NCI-H2227 treated with DMSO at 0.1 percent for 48 hours (cell line): ENCODE data around the gene KRTAP4-9.
"Not testable (repeated sequence)": the region's sequence is repeated elsewhere in the genome, so short reads cannot be mapped to it uniquely, and the experiment has no call there.

Source experiments
- DNase-seq: peaks from one replicate; lab custom pipeline; 2025; lab: John Stamatoyannopoulos, UW

Gene KRTAP4-9

GRCh38 chr17:41098042-41098441 lies 7.1 kb upstream of the KRTAP4-9 start, which contains the start of gene KRTAP4-8:
Gene KRTAP4-8, minus strand, starts transcription at chr17:41098142. Its CDS starts 58 bp downstream, at chr17:41098084.
- no peak for DNase-seq

GRCh38 chr17:41098481-41098880 lies 6.7 kb upstream of the KRTAP4-9 start:
- no peak for DNase-seq

- DNase-seq = not testable (repeated sequence)
Observed at GRCh38 chr17:41099682-41100480, 5.3 kb upstream of the KRTAP4-9 start.

- peak; percentile 2 for DNase-seq
Observed at GRCh38 chr17:41101586-41102259, 3.5 kb upstream of the KRTAP4-9 start, which contains the start of gene KRTAP4-16. Gene KRTAP4-16, minus strand, starts transcription at chr17:41102209. Its CDS starts 0 bp downstream, at chr17:41102209.

- no peak for DNase-seq
Observed at GRCh38 chr17:41103896-41104295, 1.3 kb upstream of the KRTAP4-9 start.

GRCh38 chr17:41104386-41105038 lies 677 bp upstream of the KRTAP4-9 start:
- DNase-seq = not testable (repeated sequence)

GRCh38 chr17:41107941-41108450 lies 2.8 kb downstream of the KRTAP4-9 start:
- no peak for DNase-seq

GRCh38 chr17:41108728-41109386 lies 3.7 kb downstream of the KRTAP4-9 start:
- DNase-seq = not testable (repeated sequence)

- no peak for DNase-seq
Observed at GRCh38 chr17:41111151-41111885, 6.1 kb downstream of the KRTAP4-9 start.

GRCh38 chr17:41116297-41116696 lies 11.1 kb downstream of the KRTAP4-9 start:
- no peak for DNase-seq

GRCh38 chr17:41117846-41118386 lies 12.7 kb downstream of the KRTAP4-9 start, which contains the start of gene KRTAP4-11:
Gene KRTAP4-11, minus strand, starts transcription at chr17:41118373. Its CDS starts 58 bp downstream, at chr17:41118315.
- DNase-seq = not testable (repeated sequence)

GRCh38 chr17:41118721-41119120 lies 13.5 kb downstream of the KRTAP4-9 start:
- no peak for DNase-seq

- DNase-seq = not testable (repeated sequence)
Observed at GRCh38 chr17:41119696-41120690, 14.8 kb downstream of the KRTAP4-9 start.

- no peak for DNase-seq
Observed at GRCh38 chr17:41121742-41122141, 16.6 kb downstream of the KRTAP4-9 start.

- not testable (repeated sequence) for DNase-seq
Observed at GRCh38 chr17:41123292-41123990, 18.3 kb downstream of the KRTAP4-9 start.

GRCh38 chr17:41123991-41124371 lies 18.8 kb downstream of the KRTAP4-9 start, which contains the start of gene KRTAP4-12:
Gene KRTAP4-12, minus strand, starts transcription at chr17:41124182. Its CDS starts 60 bp downstream, at chr17:41124122.
- not testable (repeated sequence) for DNase-seq

GRCh38 chr17:41125064-41125463 lies 19.9 kb downstream of the KRTAP4-9 start:
- DNase-seq = no peak

GRCh38 chr17:41126412-41126811 lies 21.2 kb downstream of the KRTAP4-9 start:
- no peak for DNase-seq

- DNase-seq = no peak
Observed at GRCh38 chr17:41127371-41127770, 22.2 kb downstream of the KRTAP4-9 start.
